ENCODE results near the gene RNASE11. TPM values are rescaled to one million over a fixed set of nuclear protein-coding genes. Genes with fewer than 3 reads are reported as not detected.

Gene RNASE11
- polyA plus RNA-seq, 1 experiment, result not detected

GRCh38 chr14:20631023-20631879, 43.5 kb upstream of the RNASE11 start:
- peaks cover 3% of the 10 kb centered on the region for H3K27me3 ChIP-seq (ENCODE audit: control insufficient read depth, insufficient read depth, low read length)
- ChIA-PET CTCF (interaction anchor here (0.9 to 2.4 kb wide), 5 partner anchors 18 to 60 kb away, joined by 3 to 13 read pairs (median 3); partner anchors contain the start of gene RNASE4), POLR2A (interaction anchor here (1.5 kb wide), 1 partner anchor 51 kb away, joined by 3 read pairs; no protein-coding TSS in a partner anchor)
- peak overlapping the region; percentile 20 for H3K4me3 ChIP-seq (ENCODE audit: low read depth, low read length)
- H3K36me3 ChIP-seq (ENCODE audit: control insufficient read depth, insufficient read depth, low read length), result no peaks in the 10 kb centered on the region
- no peak for DNase-seq (ENCODE audit: low read depth)
- no peak for TF ChIP-seq CTCF (IDR thresholded peaks at IDR 0.05; ENCODE audit: insufficient read depth, low read depth, low read length)

- Histone ChIP-seq H3K27me3 (ENCODE audit: control insufficient read depth, insufficient read depth, low read length) (peaks cover 3% of the 10 kb centered on the region), H3K4me3 (ENCODE audit: low read depth, low read length) (peak overlapping the region; percentile 20), H3K36me3 (ENCODE audit: control insufficient read depth, insufficient read depth, low read length) (no peaks in the 10 kb centered on the region)
- DNase-seq (ENCODE audit: low read depth), result no peak
- ChIA-PET POLR2A (interaction anchor here (1.5 kb wide), 1 partner anchor 52 kb away, joined by 3 read pairs; no protein-coding TSS in a partner anchor), CTCF (interaction anchor here (0.9 to 2.4 kb wide), 5 partner anchors 17 to 60 kb away, joined by 3 to 13 read pairs (median 3); partner anchors contain the start of gene RNASE4)
- no peak for TF ChIP-seq CTCF (IDR thresholded peaks at IDR 0.05; ENCODE audit: insufficient read depth, low read depth, low read length)
Measured at GRCh38 chr14:20630340-20631022, 42.7 kb upstream of the RNASE11 start.

DNA sequence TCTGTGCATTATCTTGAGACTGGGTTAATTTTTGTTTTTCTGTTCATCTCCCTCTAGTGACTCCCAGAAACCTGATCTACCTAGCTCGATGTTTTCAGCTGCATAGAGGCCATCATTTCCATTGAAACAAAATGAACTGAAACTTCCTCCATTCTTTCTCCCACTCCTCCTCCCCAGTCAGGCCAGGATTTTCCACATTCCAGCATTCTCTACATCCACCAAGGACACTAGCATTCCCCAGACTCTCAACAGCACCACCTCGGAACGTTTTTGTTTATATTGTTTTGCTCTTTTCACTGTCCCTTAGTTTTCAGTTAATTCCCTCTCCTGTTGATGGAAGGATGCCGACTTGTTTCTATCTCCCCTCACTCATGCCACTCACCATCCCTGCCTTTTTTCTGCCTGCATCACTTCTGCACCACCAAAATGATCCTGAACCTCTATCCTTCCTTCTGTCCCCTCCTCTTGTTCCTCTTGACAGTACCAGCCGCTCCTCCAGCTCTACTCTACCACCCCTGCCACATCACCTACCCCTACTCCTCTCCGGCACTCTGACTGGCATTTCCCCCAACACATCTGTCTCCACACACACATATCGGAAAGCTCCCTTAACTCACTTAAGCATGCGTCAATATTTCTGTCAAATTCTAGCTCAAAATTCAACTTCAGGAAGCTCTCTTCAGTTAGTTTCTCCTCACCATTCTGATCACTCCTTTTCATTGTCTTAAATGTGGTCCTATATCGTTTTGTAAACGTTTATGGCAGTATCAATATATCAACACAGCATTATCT, 40.5 kb upstream of the RNASE11 start:
- CTCF ChIA-PET, result interaction anchor here (1.2 kb wide), 1 partner anchor 53 kb away, joined by 3 read pairs; no protein-coding TSS in a partner anchor
- POLR2A ChIA-PET, result no interaction called here
- Histone ChIP-seq H3K27me3 (ENCODE audit: control insufficient read depth, insufficient read depth, low read length) (peaks cover 3% of the 10 kb centered on the region), H3K4me3 (ENCODE audit: low read depth, low read length) (no peak overlapping the region), H3K36me3 (ENCODE audit: control insufficient read depth, insufficient read depth, low read length) (no peaks in the 10 kb centered on the region)
- no peak for TF ChIP-seq CTCF (IDR thresholded peaks at IDR 0.05; ENCODE audit: insufficient read depth, low read depth, low read length)
- no peak for DNase-seq (ENCODE audit: low read depth)

DNA sequence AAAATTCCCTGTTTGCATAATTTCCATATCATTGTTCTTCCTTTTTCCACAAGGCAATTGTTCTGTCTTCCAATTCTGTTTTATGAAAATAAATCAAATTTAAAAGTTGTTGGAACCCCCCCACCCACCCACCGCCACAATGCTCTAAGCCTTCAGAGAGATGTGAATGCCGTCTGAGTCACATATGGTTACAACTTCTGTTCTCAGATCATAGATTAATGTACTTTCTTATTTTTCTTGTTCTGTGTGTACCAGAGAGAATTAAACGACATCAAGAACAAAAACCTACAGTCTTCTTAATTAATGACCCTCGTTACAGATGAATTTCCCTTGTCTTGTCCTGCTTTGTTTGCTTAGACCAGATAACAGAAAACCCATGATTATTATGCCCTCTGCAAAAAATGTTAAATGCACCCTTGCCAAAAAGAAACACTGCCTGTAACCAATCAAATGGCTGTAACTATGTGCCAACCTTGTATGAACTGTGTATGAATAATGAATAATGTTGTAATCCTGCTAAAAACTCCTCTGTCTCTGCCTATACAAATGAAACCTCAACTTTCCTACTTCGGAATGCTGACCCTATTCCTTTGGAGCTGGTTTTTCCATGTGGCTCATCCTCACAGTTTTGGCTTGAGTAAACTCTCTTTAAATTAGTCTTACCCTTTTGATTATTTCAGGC, 39.7 kb upstream of the RNASE11 start:
- CTCF ChIA-PET, result interaction anchor here (1.2 kb wide), 1 partner anchor 54 kb away, joined by 3 read pairs; no protein-coding TSS in a partner anchor
- POLR2A ChIA-PET, result no interaction called here
- no peak for TF ChIP-seq CTCF (IDR thresholded peaks at IDR 0.05; ENCODE audit: insufficient read depth, low read depth, low read length)
- peaks cover 3% of the 10 kb centered on the region for H3K27me3 ChIP-seq (ENCODE audit: control insufficient read depth, insufficient read depth, low read length)
- H3K36me3 ChIP-seq (ENCODE audit: control insufficient read depth, insufficient read depth, low read length), result no peaks in the 10 kb centered on the region
- H3K4me3 ChIP-seq (ENCODE audit: low read depth, low read length), result no peak overlapping the region
- no peak for DNase-seq (ENCODE audit: low read depth)

All from BJ (cell line).